Body of pancreas (tissue), 4 donors: ENCODE results near the gene TRA2B. TPM values are rescaled to one million over a fixed set of nuclear protein-coding genes. Genes with fewer than 3 reads are reported as not detected.

ENCODE experiments used
- ATAC-seq: fragments of 150-250 bp; one replicate; pipeline ENCODE4 v1.9.1; 2016
- DNase-seq, 4 donors: peaks; one replicate each; pipeline ENCODE4 v3.0.0-alpha.2; 2019
- H3K27ac ChIP-seq, 4 donors: fragments of 200-600 bp; sonication (generic); 1 replicate in 3 of 4; 2 replicates in 1 of 4; pipeline versions ENCODE4 v1.5.1 to v1.6.1; 2016 to 2019; ENCODE audit warnings: mild to moderate bottlenecking in 1 of 4, mixed read lengths in 1 of 4, moderate library complexity in 1 of 4
- H3K27me3 ChIP-seq, 2 donors: fragments of 200-600 bp; sonication (generic); one replicate each; pipeline ENCODE4 v1.6.0; 2016; ENCODE audit warnings: mild to moderate bottlenecking in 1 of 2
- H3K36me3 ChIP-seq, 2 donors: fragments of 200-600 bp; sonication (generic); replicated peaks in 1 of 2; 2 replicates each; pipeline ENCODE4 v1.5.1; 2016; ENCODE audit warnings: low read depth in 2 of 2; ENCODE audit not compliant: insufficient read depth in 1 of 2
- H3K4me1 ChIP-seq: fragments of 200-600 bp; sonication (generic); one replicate; pipeline ENCODE4 v1.6.0; 2016
- H3K4me3 ChIP-seq, 2 donors: fragments of 200-600 bp; sonication (generic); 1 replicate in 1 of 2; 2 replicates in 1 of 2; pipeline ENCODE4 v1.5.1; 2016 to 2019
- H3K9me3 ChIP-seq, 3 donors: fragments of 200-600 bp; sonication (generic); 1 replicate in 2 of 3; 2 replicates in 1 of 3; pipeline ENCODE4 v1.5.1; 2016
- POLR2A ChIP-seq, 3 donors: fragments of 450-650 bp; IDR thresholded peaks; one replicate each; pipeline ENCODE4 v1.6.1; 2016; ENCODE audit warnings: antibody characterized with exemption in 3 of 3, mild to moderate bottlenecking in 2 of 3
- WGBS, 2 donors: methylation state at CpG; one replicate each; pipeline ENCODE4 v1.1.5; 2017; 5-methylcytosine and 5-hydroxymethylcytosine counted together
- intact Hi-C: fragments of 100-400 bp; cut with DNase I; formaldehyde crosslinking; loops from one replicate; pipeline ENCODE4 v1.15.1; 2023
- total RNA-seq, 2 donors: library from RNA; depleted of rRNA; stranded (reverse); fragments of >200 nt; gene quantifications; one replicate each; pipeline ENCODE4 v1.1.0, GENCODE V29; 2016
- TF ChIP-seq, protein P1 (sequence below), 7 experiments: fragments of 450-650 bp in 4 of 7; fragments of 200-600 bp in 3 of 7; sonication (generic) in 3 of 7; IDR thresholded peaks; one replicate each; pipeline ENCODE4 v1.5.1; 2016 to 2019; ENCODE audit warnings: antibody characterized with exemption in 7 of 7

Gene TRA2B
- total RNA-seq, 2 donors from 2014 or later, result 74.2 to 323 TPM

DNA sequence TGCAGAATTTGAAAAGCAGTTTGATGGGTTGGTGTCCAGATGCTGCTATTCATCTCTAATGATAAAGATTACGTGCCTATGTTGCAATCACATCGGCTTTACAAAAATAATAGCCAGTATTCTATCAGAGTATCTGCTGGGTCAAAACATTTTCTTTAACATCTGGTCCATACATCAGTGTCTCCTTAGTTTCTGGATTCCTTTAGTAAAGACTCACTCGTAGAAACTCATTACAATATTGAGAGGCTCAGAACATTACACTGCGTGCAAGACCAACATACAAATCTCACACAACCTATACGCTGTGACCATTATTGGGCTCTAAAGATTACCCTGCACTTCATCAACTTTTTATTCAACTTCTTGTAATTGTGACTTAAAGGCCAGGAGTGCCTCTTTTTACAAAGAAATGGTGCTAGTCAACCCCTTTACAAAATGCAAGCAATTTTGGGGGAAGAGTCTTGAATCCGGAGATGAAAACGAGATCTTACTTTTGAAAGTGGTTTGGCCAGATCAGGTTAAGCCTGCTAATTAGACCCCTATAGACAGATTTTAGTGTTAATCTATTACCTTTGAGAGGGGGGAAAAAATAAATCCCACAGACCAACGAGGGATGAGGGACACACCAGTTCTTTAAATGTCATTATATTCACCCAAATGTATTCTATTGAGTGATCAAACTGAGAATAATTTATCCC lies 2.9 kb downstream of the TRA2B start:
- Histone ChIP-seq H3K4me3 (no peak overlapping the region), H3K9me3 (no peaks in the 10 kb centered on the region), H3K36me3 (no peaks in the 10 kb centered on the region), H3K27me3 (no peaks in the 10 kb centered on the region), H3K27ac (peak overlapping the region in 3 of 4 donors; percentile 1 to 99 (median 98)), H3K4me1 (peaks cover 59% of the 10 kb centered on the region)
- intact Hi-C loops, result no loop called here
- no peak for ATAC-seq
- WGBS, 2 donors, result 1% methylated on average over 8 of the region's 8 CpGs
- TF ChIP-seq, protein P1, sequence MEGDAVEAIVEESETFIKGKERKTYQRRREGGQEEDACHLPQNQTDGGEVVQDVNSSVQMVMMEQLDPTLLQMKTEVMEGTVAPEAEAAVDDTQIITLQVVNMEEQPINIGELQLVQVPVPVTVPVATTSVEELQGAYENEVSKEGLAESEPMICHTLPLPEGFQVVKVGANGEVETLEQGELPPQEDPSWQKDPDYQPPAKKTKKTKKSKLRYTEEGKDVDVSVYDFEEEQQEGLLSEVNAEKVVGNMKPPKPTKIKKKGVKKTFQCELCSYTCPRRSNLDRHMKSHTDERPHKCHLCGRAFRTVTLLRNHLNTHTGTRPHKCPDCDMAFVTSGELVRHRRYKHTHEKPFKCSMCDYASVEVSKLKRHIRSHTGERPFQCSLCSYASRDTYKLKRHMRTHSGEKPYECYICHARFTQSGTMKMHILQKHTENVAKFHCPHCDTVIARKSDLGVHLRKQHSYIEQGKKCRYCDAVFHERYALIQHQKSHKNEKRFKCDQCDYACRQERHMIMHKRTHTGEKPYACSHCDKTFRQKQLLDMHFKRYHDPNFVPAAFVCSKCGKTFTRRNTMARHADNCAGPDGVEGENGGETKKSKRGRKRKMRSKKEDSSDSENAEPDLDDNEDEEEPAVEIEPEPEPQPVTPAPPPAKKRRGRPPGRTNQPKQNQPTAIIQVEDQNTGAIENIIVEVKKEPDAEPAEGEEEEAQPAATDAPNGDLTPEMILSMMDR (IDR thresholded peaks at IDR 0.05), result no peak
- no peak for TF ChIP-seq POLR2A (IDR thresholded peaks at IDR 0.05)
- no peak for DNase-seq

DNA sequence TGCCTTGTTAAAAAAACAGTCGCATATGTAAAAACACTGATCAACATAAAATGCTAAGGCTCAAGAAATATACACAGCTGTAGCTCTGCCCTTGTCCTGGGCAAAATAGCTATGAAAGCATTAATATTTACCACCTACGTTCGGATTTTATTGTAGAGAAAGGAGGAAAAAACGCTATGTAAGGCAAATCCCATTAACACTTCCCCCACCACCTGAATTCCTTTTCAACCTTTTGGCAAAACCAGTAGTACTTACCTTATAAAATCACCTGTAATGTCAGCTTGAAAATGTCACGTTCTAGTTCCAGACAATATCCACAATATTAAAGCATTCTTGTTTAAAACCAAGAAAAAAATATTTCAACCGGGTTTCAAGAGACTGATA lies 3.6 kb downstream of the TRA2B start:
- no peak for ATAC-seq
- peak overlapping the region in 1 of 4 donors; percentile 98 for H3K27ac ChIP-seq
- intact Hi-C loops, result no loop called here
- no peaks in the 10 kb centered on the region for H3K36me3 ChIP-seq
- peaks cover 67% of the 10 kb centered on the region for H3K4me1 ChIP-seq
- H3K9me3 ChIP-seq, result no peaks in the 10 kb centered on the region
- H3K27me3 ChIP-seq, result no peaks in the 10 kb centered on the region
- TF ChIP-seq, protein P1 (IDR thresholded peaks at IDR 0.05), result no peak
- no peak for TF ChIP-seq POLR2A (IDR thresholded peaks at IDR 0.05)
- WGBS, 2 donors, result 1 to 2% methylated on average over 6 of the region's 6 CpGs
- no peak overlapping the region for H3K4me3 ChIP-seq
- no peak for DNase-seq

DNA sequence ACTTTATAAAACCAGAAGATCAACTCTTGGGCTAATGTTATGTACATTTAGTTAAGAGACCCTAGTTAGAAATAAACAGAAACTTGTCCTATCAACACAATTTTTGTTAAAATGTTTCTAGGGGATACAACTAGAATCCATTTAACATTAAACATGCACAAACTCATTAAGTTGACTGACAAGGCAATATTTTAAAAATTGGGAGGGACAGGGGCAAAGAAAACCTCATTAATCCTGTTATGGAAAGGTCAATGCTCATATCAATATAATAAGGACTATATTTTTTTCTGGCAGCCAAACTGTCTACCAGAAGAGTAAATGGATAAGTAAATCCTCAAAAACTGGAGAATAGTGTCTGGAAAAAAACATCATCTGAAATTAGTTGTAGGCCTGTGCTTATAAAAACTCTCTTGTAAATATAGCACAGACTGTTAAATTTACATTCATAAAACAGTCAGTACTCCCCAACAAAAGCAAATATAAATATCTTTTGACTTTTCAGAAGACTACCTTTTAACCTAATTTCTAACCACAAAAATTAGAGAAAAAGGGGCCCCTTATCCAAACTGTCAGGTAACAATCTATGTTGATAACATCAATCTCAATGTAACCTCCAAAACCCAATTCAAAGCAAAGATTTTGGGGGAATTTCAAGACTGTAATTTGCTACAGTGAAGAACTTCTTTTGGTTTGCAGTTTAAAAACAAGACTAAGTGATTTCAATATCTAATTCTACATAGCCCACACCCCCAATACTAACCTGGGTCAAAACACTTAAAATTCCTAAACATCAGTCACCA lies 4.2 kb downstream of the TRA2B start:
- intact Hi-C loops, result no loop called here
- Histone ChIP-seq H3K36me3 (no peaks in the 10 kb centered on the region), H3K27me3 (no peaks in the 10 kb centered on the region), H3K27ac (peak overlapping the region in 1 of 4 donors; percentile 98), H3K4me1 (peaks cover 73% of the 10 kb centered on the region), H3K4me3 (no peak overlapping the region), H3K9me3 (no peaks in the 10 kb centered on the region)
- TF ChIP-seq, protein P1 (IDR thresholded peaks at IDR 0.05), result no peak
- TF ChIP-seq POLR2A (IDR thresholded peaks at IDR 0.05), result no peak
- no peak for DNase-seq
- ATAC-seq, result no peak

DNA sequence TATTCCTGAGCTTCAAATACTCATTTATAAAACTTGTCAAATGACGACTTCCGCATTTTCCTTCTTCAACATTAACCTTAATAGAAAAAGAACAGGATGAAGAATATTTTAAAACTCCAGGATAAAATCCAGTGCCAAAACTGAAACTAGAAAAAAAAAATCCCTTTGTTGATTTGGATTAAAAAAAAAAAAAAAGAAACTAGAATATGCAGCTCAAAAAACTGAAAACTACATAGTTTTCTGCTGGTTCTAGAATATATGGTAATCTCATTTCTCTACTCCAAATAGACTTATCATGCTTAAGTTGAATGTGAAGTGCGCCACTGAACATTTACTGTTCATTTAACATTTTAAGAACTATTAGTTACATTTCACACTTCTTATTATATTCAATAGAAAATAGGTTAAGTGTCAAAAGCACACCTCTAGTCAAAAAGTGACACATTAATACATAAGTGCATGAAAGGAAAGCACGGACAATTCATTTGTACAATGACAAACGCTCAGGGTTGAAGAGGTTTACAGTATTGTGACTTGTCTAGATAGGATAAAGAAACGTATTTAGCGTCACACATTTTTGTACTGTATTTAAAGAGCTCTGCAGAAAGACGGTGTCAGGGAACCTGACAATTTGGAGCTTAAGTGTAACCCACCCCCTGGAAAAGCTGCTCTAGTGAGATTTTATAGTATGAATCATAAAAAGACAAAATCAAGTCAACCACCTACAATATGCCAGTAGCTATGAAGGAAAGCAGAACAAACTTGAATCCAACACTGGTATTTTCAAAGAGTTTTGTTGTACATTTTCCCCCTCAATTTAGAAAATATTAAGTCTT lies 5.8 kb downstream of the TRA2B start:
- H3K4me1 ChIP-seq, result peaks cover 84% of the 10 kb centered on the region
- no peaks in the 10 kb centered on the region for H3K9me3 ChIP-seq
- ATAC-seq, result no peak
- DNase-seq, result no peak
- H3K36me3 ChIP-seq, result no peaks in the 10 kb centered on the region
- TF ChIP-seq, protein P1 (IDR thresholded peaks at IDR 0.05), result no peak
- no peak for TF ChIP-seq POLR2A (IDR thresholded peaks at IDR 0.05)
- peak overlapping the region in 3 of 4 donors; percentile 1 to 98 (median 6) for H3K27ac ChIP-seq
- intact Hi-C loops, result no loop called here
- H3K27me3 ChIP-seq, result no peaks in the 10 kb centered on the region
- no peak overlapping the region for H3K4me3 ChIP-seq
- WGBS, 2 donors, result 4 to 5% methylated on average over 8 of the region's 8 CpGs
